Pancreas (tissue), 10 donors: ENCODE measurements around the gene LMBRD2. TPM values are rescaled to one million over a fixed set of nuclear protein-coding genes. Genes with fewer than 3 reads are reported as not detected.
"Not testable (repeated sequence)": the region's sequence is repeated elsewhere in the genome, so short reads cannot be mapped to it uniquely, and the experiment has no call there.

Experiments used
- ATAC-seq, 4 donors: fragments of 200-7000 bp; cut with Tn5 transposase; one replicate each; pipeline versions ENCODE4 v1.8.0 to v1.9.1; 2020; ENCODE audit warnings: mild to moderate bottlenecking in 4 of 4, moderate library complexity in 4 of 4
- DNase-seq, 6 donors: peaks; one replicate each; pipeline ENCODE4 v3.0.0-alpha.2; 2020
- FAIRE-seq: peaks from 2 replicates; lab custom pipeline; 2012; peaks lifted over from hg19 to GRCh38; lab: Jason Lieb, UNC
- H3K27ac ChIP-seq, 4 donors: fragments of 200-600 bp; sonication (generic); 1 replicate in 3 of 4; 2 replicates in 1 of 4; pipeline versions ENCODE4 v1.5.0 to v1.8.0; 2020
- H3K27me3 ChIP-seq, 4 donors: fragments of 200-600 bp; one replicate each; pipeline ENCODE4 v1.8.0; 2021
- H3K36me3 ChIP-seq, 3 donors: fragments of 200-600 bp; sonication (generic) in 1 of 3; one replicate each; pipeline versions ENCODE4 v1.5.0 to v1.8.0; 2020 to 2021
- H3K4me1 ChIP-seq, 3 donors: fragments of 200-600 bp; one replicate each; pipeline ENCODE4 v1.8.0; 2021
- H3K4me3 ChIP-seq, 4 donors: fragments of 200-600 bp; sonication (generic) in 2 of 4; one replicate each; pipeline versions ENCODE4 v1.5.0 to v1.8.0; 2020 to 2021
- H3K9me3 ChIP-seq, 4 donors: fragments of 200-600 bp; one replicate each; pipeline ENCODE4 v1.8.0; 2021
- CTCF ChIP-seq, 4 donors: fragments of 200-600 bp; sonication (generic) in 3 of 4; IDR thresholded peaks; one replicate each; pipeline versions ENCODE4 v1.5.0 to v1.8.0; 2021; ENCODE audit warnings: antibody characterized with exemption in 4 of 4
- whole genome bisulfite sequencing, 2 donors: extraction: QIAGEN DNeasy Blood & Tissue Kit; methylation state at CpG; one replicate each; pipeline ENCODE4 v1.1.7; 2013; 5-methylcytosine and 5-hydroxymethylcytosine counted together
- intact Hi-C, 3 donors: fragments of 100-400 bp; cut with DNase I; formaldehyde crosslinking; loops; one replicate each; pipeline versions ENCODE4 v1.11.1 to v1.14.2; 2022
- polyA plus RNA-seq, 2 donors: library from polyadenylated mRNA; stranded (reverse); fragments of 200-250 nt; gene quantifications; one replicate each; pipeline ENCODE4 v1.2.3, GENCODE V29; 2013
- total RNA-seq, 6 donors: library from RNA; stranded (reverse); fragmentation: NEBNext Ultra II Directional in 4 of 6; extraction: Animal tissue kit (Norgen Biotek cat#: 25700) in 4 of 6; gene quantifications; one replicate each; pipeline versions ENCODE4 v1.2.1 to v1.2.4, GENCODE V29; 2021 to 2023
- donor health status: healthy with polysubstance abuse.
- donor health status: DM: no; HTN: no; CAD: no; lungs with moderate emphysema.
- donor health status: DM: no; HTN: no; CAD: no.
- donor health status: control.
- donor health status: control.
- donor health status: Bipolar disorder and iron deficiency.
- donor health status: DM: yes; HTN: yes; CAD: no.
- donor health status: DM: no; HTN: no; CAD: no.
- donor health status: DM: no; HTN: no; CAD: no.
- donor health status: DM: yes; HTN: yes; CAD: no.

LMBRD2 gene
- 1 to 10 TPM; 5.1 to 8.3 (median 6.9) TPM for total RNA-seq
- 1 to 10 TPM; 1.0 to 4.6 TPM for polyA plus RNA-seq

DNA sequence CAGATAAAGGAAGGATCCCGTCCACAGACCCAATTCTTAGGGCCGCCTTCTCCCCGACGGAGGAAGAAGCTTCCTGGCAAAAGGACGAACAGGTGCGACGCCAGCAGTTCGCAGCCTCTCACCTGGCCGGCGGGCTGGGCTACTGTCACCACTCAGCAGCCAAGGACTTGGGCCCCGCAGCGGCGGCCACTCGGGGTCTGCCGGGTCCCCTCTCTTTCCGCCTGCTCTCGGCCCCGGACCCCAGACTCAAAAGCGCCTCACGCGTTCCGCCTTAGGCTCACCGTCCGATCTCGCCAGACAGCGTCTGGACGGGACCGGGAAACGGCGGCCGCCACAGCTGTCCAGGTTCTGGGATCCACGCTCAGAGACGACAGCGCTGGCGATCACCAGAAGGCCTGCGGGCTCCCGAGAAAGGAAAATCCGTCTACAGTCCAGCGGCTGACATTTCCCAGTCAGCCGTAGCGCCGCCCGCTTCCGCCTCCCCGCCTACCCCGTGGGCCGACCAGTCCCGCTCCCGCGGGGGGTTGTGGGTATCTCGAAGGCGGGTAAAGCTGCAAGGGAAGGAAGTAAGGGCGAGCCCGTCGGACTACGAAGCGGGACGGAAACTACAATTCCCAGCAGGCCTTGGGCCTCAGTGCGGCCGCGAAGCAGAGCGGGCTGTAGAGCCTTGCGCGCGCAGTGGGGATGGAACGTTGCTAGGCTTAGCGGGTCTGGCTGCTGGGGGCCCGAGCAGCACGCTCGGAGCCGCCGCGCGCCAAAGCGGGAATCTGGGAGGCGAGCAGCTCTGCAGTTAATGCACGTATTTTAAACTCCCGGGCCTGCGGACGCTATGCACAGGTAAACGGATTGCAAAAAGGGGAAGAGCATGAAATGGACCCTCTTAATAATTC is at the start of gene LMBRD2, which contains the start of gene SKP2:
LMBRD2 (minus strand) TSS at position 454 of the 890 bp plus-strand sequence. CDS start 8,538 bp downstream, outside the sequence.
SKP2 (plus strand) TSS at position 678 of the 890 bp plus-strand sequence; CDS start at position 830, 152 bp downstream.
- peak; percentile 79 for FAIRE-seq
- peak within 1 kb of the TSS; percentile 79 to 98 (median 88) for H3K4me3 ChIP-seq
- no peak for TF ChIP-seq CTCF (IDR thresholded peaks at IDR 0.05)
- H3K27me3 ChIP-seq: no peaks in the 10 kb centered on the region
- ATAC-seq: peak; percentile 98 to 100 (median 99)
- no peaks in the 10 kb centered on the region for H3K36me3 ChIP-seq
- no peaks in the 10 kb centered on the region for H3K9me3 ChIP-seq
- DNase-seq: peak; percentile 95 to 99 (median 96)
- intact Hi-C loops: no loop called here
- H3K27ac ChIP-seq: peak within 1 kb of the TSS; percentile 70 to 83 (median 79)
- 0% methylated on average over 81 of the region's 81 CpGs for WGBS, 2 donors
- peaks cover 4 to 16% (median 8%) of the 10 kb centered on the region in 3 donors for H3K4me1 ChIP-seq

DNA sequence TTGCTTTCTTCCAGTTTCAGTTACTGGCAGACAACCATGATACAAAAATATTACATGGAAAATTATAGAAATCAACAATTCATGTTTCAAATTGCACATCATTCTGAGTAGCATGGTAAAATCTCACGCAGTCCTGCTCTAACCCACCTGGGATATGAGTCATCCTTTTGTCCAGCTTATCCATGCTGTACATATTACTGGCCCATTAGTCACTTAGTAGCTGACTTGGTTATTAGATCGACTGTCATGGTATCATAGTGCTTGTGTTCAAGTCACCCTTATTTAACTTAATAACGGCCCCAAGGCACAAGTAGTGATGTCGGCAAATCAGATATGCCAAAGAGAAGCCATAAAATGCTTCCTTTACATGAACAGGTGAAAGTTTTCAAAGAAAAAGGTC is 48.8 kb upstream of the LMBRD2 start:
- Histone ChIP-seq H3K9me3 (no peaks in the 10 kb centered on the region), H3K4me3 (no peak overlapping the region), H3K36me3 (peaks cover 0 to 57% (median 11%) of the 10 kb centered on the region in 3 donors), H3K27me3 (no peaks in the 10 kb centered on the region), H3K4me1 (no peaks in the 10 kb centered on the region), H3K27ac (no peak overlapping the region)
- FAIRE-seq (no peak), ATAC-seq (no peak), DNase-seq (no peak)
- WGBS, 2 donors: 83 to 93% methylated on average over 4 of the region's 4 CpGs
- TF ChIP-seq CTCF (IDR thresholded peaks at IDR 0.05): no peak
- intact Hi-C loops: no loop called here

GRCh38 chr5:36199620-36200019 is 47.9 kb upstream of the LMBRD2 start:
- intact Hi-C loops: no loop called here

DNA sequence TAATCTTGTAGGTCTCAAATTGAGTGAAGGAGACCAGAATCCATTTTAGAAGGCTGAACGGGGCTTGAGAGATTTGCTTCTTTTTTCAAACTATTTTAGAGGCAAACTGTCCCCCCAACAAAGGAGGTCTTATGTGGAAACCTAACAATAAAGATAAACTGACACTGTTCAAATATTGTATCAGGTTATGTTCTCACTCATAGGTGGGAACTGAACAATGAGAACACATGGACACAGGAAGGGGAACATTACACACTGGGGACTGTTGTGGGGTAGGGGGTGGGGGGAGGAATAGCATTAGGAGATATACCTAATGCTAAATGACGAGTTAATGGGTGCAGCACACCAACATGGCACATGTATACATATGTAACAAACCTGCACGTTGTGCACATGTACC is 47.1 kb upstream of the LMBRD2 start:
- FAIRE-seq, DNase-seq, intact Hi-C loops: not testable (repeated sequence)

More at GRCh38 chr5:36199620-36200019, 47.9 kb upstream of the LMBRD2 start:
- Histone ChIP-seq H3K9me3 (no peaks in the 10 kb centered on the region), H3K27me3 (no peaks in the 10 kb centered on the region), H3K36me3 (peaks cover 0 to 56% (median 14%) of the 10 kb centered on the region in 3 donors), H3K4me1 (no peaks in the 10 kb centered on the region), H3K4me3 (no peak overlapping the region), H3K27ac (no peak overlapping the region)
- FAIRE-seq: no peak
- no peak for DNase-seq
- 74 to 78% methylated on average over 2 of the region's 2 CpGs for WGBS, 2 donors
- no peak for ATAC-seq
- TF ChIP-seq CTCF (IDR thresholded peaks at IDR 0.05): no peak

GRCh38 chr5:36198281-36198680 is 46.6 kb upstream of the LMBRD2 start:
- FAIRE-seq: no peak
- no peak for DNase-seq
- Histone ChIP-seq H3K27ac (no peak overlapping the region), H3K4me3 (no peak overlapping the region), H3K36me3 (peaks cover 0 to 60% (median 14%) of the 10 kb centered on the region in 3 donors), H3K4me1 (no peaks in the 10 kb centered on the region), H3K27me3 (no peaks in the 10 kb centered on the region), H3K9me3 (no peaks in the 10 kb centered on the region)
- intact Hi-C loops: no loop called here
- no peak for TF ChIP-seq CTCF (IDR thresholded peaks at IDR 0.05)
- ATAC-seq: no peak

More for the DNA sequence above, 47.1 kb upstream of the LMBRD2 start:
- 63 to 73% methylated on average over 2 of the region's 3 CpGs for WGBS, 2 donors
- not testable (repeated sequence) for H3K27ac ChIP-seq, ATAC-seq, H3K4me3 ChIP-seq, H3K4me1 ChIP-seq, H3K27me3 ChIP-seq, H3K9me3 ChIP-seq
- H3K36me3 ChIP-seq: peaks cover 0 to 62% (median 14%) of the 10 kb centered on the region in 3 donors
